HepG2 (cell line): ENCODE measurements around the gene ARRDC1. TPM values are rescaled to one million over a fixed set of nuclear protein-coding genes. Genes with fewer than 3 reads are reported as not detected.

Experiments used
- ATAC-seq: fragments of 200-7000 bp; cut with Tn5 transposase; 3 replicates; pipeline ENCODE4 v1.9.1; 2020; ENCODE audit warnings: mild to moderate bottlenecking, moderate library complexity
- BruUV-seq: library from RNA; stranded (reverse); fragments of 400-500 nt; replicated peaks from 2 replicates; lab custom pipeline; 2021; lab: Mats Ljungman, UMichigan
- CTCF ChIA-PET: fragments of 300-600 bp; formaldehyde crosslinking; extraction: SDS; loops from one replicate; lab custom pipeline; 2021; ENCODE audit warnings: low total read pairs, inconsistent platforms, low intra/inter-chr PET ratio; lab: Yijun Ruan, JAX
- POLR2A ChIA-PET: fragments of 350-600 bp; sonication (Branson Sonifier 250); formaldehyde crosslinking; loops from one replicate; lab custom pipeline; 2020; ENCODE audit warnings: antibody characterized with exemption, inconsistent platforms; lab: Yijun Ruan, JAX
- DNase-seq: peaks from one replicate; pipeline ENCODE4 v3.0.0-alpha.2; 2015; ENCODE audit warnings: low spot score
- FAIRE-seq: peaks from 3 replicates; lab custom pipeline; 2011; peaks lifted over from hg19 to GRCh38; lab: Jason Lieb, UNC
- H2AFZ ChIP-seq: one replicate; pipeline ENCODE4 v1.6.1; 2011; ENCODE audit warnings: low read length, inconsistent platforms
- H3K27ac ChIP-seq: fragments of 300-600 bp; 3 replicates; pipeline ENCODE4 v1.8.0; 2011; ENCODE audit warnings: mixed run types, mild to moderate bottlenecking, mixed read lengths, low read length, inconsistent platforms; ENCODE audit not compliant: insufficient read depth; ENCODE audit errors: extremely low read length
- H3K27me3 ChIP-seq, 2 experiments: fragments of 200-600 bp in 1 of 2; 2 replicates in 1 of 2; 3 replicates in 1 of 2; pipeline versions ENCODE4 v1.6.0 to v1.8.0; 2011; ENCODE audit warnings: low read length in 2 of 2, mild to moderate bottlenecking in 2 of 2, moderate library complexity in 2 of 2, inconsistent platforms in 1 of 2; ENCODE audit not compliant: insufficient read depth in 2 of 2, control insufficient read depth in 1 of 2
- H3K36me3 ChIP-seq, 2 experiments: fragments of 200-600 bp in 1 of 2; replicated peaks in 1 of 2; 2 replicates in 1 of 2; 3 replicates in 1 of 2; pipeline versions ENCODE4 v1.5.1 to v1.8.0; 2011; ENCODE audit warnings: low read length in 2 of 2, inconsistent platforms in 1 of 2; ENCODE audit not compliant: insufficient read depth in 2 of 2, control insufficient read depth in 1 of 2
- H3K4me1 ChIP-seq: 2 replicates; pipeline ENCODE4 v1.5.1; 2012; ENCODE audit warnings: low read length, inconsistent platforms; ENCODE audit not compliant: insufficient read depth
- H3K4me2 ChIP-seq: 2 replicates; pipeline ENCODE4 v1.6.0; 2011; ENCODE audit warnings: low read depth, low read length, inconsistent platforms
- H3K4me3 ChIP-seq, 3 experiments: fragments of 200-600 bp in 1 of 3; sonication (generic), shearing (Covaris generic) in 1 of 3; replicated peaks in 1 of 3; 2 replicates each; pipeline ENCODE4 v1.5.1; 2011 to 2016; ENCODE audit warnings: low read length in 3 of 3, inconsistent platforms in 2 of 3, low read depth in 2 of 3, mild to moderate bottlenecking in 2 of 3, control low read depth in 1 of 3, mixed read lengths in 1 of 3; ENCODE audit not compliant: insufficient read depth in 1 of 3
- H3K79me2 ChIP-seq: one replicate; pipeline ENCODE4 v1.6.1; 2011; ENCODE audit warnings: low read length, inconsistent platforms; ENCODE audit not compliant: insufficient read depth
- H3K9ac ChIP-seq: 2 replicates; pipeline ENCODE4 v1.6.0; 2011; ENCODE audit warnings: mild to moderate bottlenecking, low read depth, low read length, inconsistent platforms; ENCODE audit not compliant: insufficient read depth
- H3K9me3 ChIP-seq: 2 replicates; pipeline ENCODE4 v1.5.1; 2012; ENCODE audit warnings: mild to moderate bottlenecking, low read length
- H4K20me1 ChIP-seq: 2 replicates; pipeline ENCODE4 v1.6.0; 2011; ENCODE audit warnings: inconsistent platforms, mild to moderate bottlenecking, low read length, moderate library complexity; ENCODE audit not compliant: insufficient read depth
- CSRNP1 ChIP-seq: sonication (generic); formaldehyde crosslinking; IDR thresholded peaks from 2 replicates; pipeline ENCODE4 v1.8.1; 2023; ENCODE audit warnings: mild to moderate bottlenecking, missing genetic modification reagents
- HOXA3 ChIP-seq: sonication (generic); formaldehyde crosslinking; IDR thresholded peaks from 2 replicates; pipeline ENCODE4 v1.5.0; 2020; ENCODE audit warnings: missing genetic modification reagents
- POGK ChIP-seq: sonication (generic); formaldehyde crosslinking; conservative IDR thresholded peaks from 2 replicates; pipeline ENCODE4 v1.8.0; 2022; ENCODE audit warnings: mild to moderate bottlenecking, moderate library complexity, missing genetic modification reagents
- RBFOX2 ChIP-seq: fragments of 200-400 bp; formaldehyde crosslinking; IDR thresholded peaks from 2 replicates; pipeline ENCODE4 v1.6.1; 2017; ENCODE audit warnings: low read depth, mild to moderate bottlenecking, low read length
- TGIF2 ChIP-seq: IDR thresholded peaks from 2 replicates; pipeline ENCODE4 v1.6.1; 2016; ENCODE audit warnings: control low read depth, missing compliant biosample characterization
- ZBTB38 ChIP-seq: sonication (generic); formaldehyde crosslinking; IDR thresholded peaks from 2 replicates; pipeline ENCODE4 v1.5.1; 2020; ENCODE audit warnings: mild to moderate bottlenecking, missing genetic modification reagents
- ZFYVE20 ChIP-seq: sonication (generic); formaldehyde crosslinking; IDR thresholded peaks from 2 replicates; pipeline ENCODE4 v1.8.0; 2023; ENCODE audit warnings: low read depth, mild to moderate bottlenecking, moderate library complexity, missing genetic modification reagents, borderline replicate concordance
- ZNF121 ChIP-seq: sonication (generic); formaldehyde crosslinking; IDR thresholded peaks from 2 replicates; pipeline ENCODE4 v1.5.0; 2020; ENCODE audit warnings: mild to moderate bottlenecking, missing genetic modification reagents
- ZNF260 ChIP-seq: sonication (generic); formaldehyde crosslinking; IDR thresholded peaks from 2 replicates; pipeline ENCODE4 v1.4.0; 2020; ENCODE audit warnings: missing genetic modification reagents, low read depth, mild to moderate bottlenecking, borderline replicate concordance
- ZNF543 ChIP-seq: sonication (generic); formaldehyde crosslinking; IDR thresholded peaks from 2 replicates; pipeline ENCODE4 v1.4.0; 2020; ENCODE audit warnings: mild to moderate bottlenecking, missing genetic modification reagents
- ZNF687 ChIP-seq: sonication (generic); formaldehyde crosslinking; IDR thresholded peaks from 2 replicates; pipeline ENCODE4 v1.5.1; 2020; ENCODE audit warnings: mild to moderate bottlenecking, missing genetic modification reagents, moderate library complexity
- WGBS: methylation state at CpG from one replicate; pipeline ENCODE4 v1.1.6; 2017; ENCODE audit warnings: low lambda C conversion rate; 5-methylcytosine and 5-hydroxymethylcytosine counted together
- in situ Hi-C: cut with HindIII; loops from 2 replicates; pipeline ENCODE4 v1.10.0; 2017; ENCODE audit warnings: low pct_unique_long_range_greater_than_20kb; ENCODE audit not compliant: extremely low pct_ligation_motif_present
- intact Hi-C: fragments of 100-400 bp; cut with micrococcal nuclease; formaldehyde crosslinking; loops from one replicate; pipeline ENCODE4 v1.10.0; 2022; ENCODE audit not compliant: unreplicated experiment
- polyA plus RNA-seq, 8 experiments: library from polyadenylated mRNA; depleted of rRNA in 3 of 8; stranded (reverse) in 7 of 8; unstranded in 1 of 8; fragments of >200 nt; fragmentation: Illumina TruSeq in 4 of 8; extraction: Trizol in 4 of 8; gene quantifications; 2 replicates each; pipeline versions ENCODE4 v1.2.1 to v1.2.3, GENCODE V29; 2011 to 2016; ENCODE audit warnings: low read depth in 4 of 8, missing spikeins in 1 of 8, mixed read lengths in 1 of 8; ENCODE audit not compliant: insufficient read depth in 1 of 8
- total RNA-seq, 5 experiments: library from RNA; depleted of rRNA; stranded (reverse); fragments of >200 nt; fragmentation: Illumina TruSeq; extraction: Trizol; gene quantifications; 2 replicates each; pipeline ENCODE4 v1.2.3, GENCODE V29; 2016; ENCODE audit warnings: low read depth in 1 of 5

The ARRDC1 gene
- total and polyA plus RNA-seq, 2 of the 13 experiments (the other 11 are each of a cell fraction or from before 2014, with no cell fraction given): 21.7 to 44.4 TPM

GRCh38 chr9:137606005-137606621 is 627 bp downstream of the ARRDC1 start:
- Histone ChIP-seq H3K36me3 (no peaks in the 10 kb centered on the region), H3K4me2 (peak overlapping the region; percentile 100), H3K4me1 (peaks cover 58% of the 10 kb centered on the region), H3K27me3 (peaks cover 1 to 10% of the 10 kb centered on the region in 2 experiments; a peak in 3 of 5 replicates), H3K4me3 (peak overlapping the region; percentile 57 to 81 (median 77)), H3K79me2 (peaks cover 30% of the 10 kb centered on the region), H3K9ac (peak overlapping the region; percentile 82), H4K20me1 (no peaks in the 10 kb centered on the region; the same call in 1 of the 2 replicates), H2AFZ (no peak overlapping the region), H3K9me3 (no peaks in the 10 kb centered on the region), H3K27ac (peak overlapping the region; percentile 79)
- WGBS: 0% methylated on average over 1 of the region's 57 CpGs
- in situ Hi-C loops: no loop called here
- BruUV-seq: no TSS peak
- no peak for DNase-seq
- CTCF ChIA-PET: no interaction called here
- POLR2A ChIA-PET: interaction anchor here (1.6 to 2.7 kb wide), 2 partner anchors 13 kb away, joined by 18 to 25 read pairs; partner anchors contain the start of gene EHMT1
- intact Hi-C loops: loop anchor here (5.0 kb wide), 1 partner anchor 66 kb away; no protein-coding TSS in a partner anchor
- ATAC-seq: peak; percentile 21
- no peak for FAIRE-seq
- 0 out of 2 replicates have a peak, but pooled peaks have one; percentile 7 for TF ChIP-seq HOXA3
- 0 out of 2 replicates have a peak, but pooled peaks have one; percentile 43 for TF ChIP-seq CSRNP1 (CRISPR knock-in tag)
- 0 out of 2 replicates have a peak, but pooled peaks have one; percentile 59 for TF ChIP-seq ZNF543 (CRISPR knock-in tag)
- peak; percentile 13; the same call in 1 of the 2 replicates for TF ChIP-seq ZNF121
- TF ChIP-seq ZNF260 (CRISPR knock-in tag): no peak
- TF ChIP-seq ZFYVE20 (CRISPR knock-in tag): no peak
- peak; percentile 34; the same call in 1 of the 2 replicates for TF ChIP-seq POGK (CRISPR knock-in tag)
- TF ChIP-seq ZNF687 (CRISPR knock-in tag): peak; percentile 7; the same call in 1 of the 2 replicates
- no peak for TF ChIP-seq TGIF2 (CRISPR knock-in tag)
- peak; percentile 49 for TF ChIP-seq RBFOX2
- no peak for TF ChIP-seq ZBTB38 (CRISPR knock-in tag)
